DMS153 treated with DMSO at 0.1 percent for 48 hours (cell line): ENCODE measurements around the gene HSD17B2.
"Not testable (repeated sequence)": the region's sequence is repeated elsewhere in the genome, so short reads cannot be mapped to it uniquely, and the experiment has no call there.

Source experiments
- DNase-seq: peaks from one replicate; lab custom pipeline; 2025; ENCODE audit not compliant: unreplicated experiment; lab: John Stamatoyannopoulos, UW

HSD17B2 gene

DNA sequence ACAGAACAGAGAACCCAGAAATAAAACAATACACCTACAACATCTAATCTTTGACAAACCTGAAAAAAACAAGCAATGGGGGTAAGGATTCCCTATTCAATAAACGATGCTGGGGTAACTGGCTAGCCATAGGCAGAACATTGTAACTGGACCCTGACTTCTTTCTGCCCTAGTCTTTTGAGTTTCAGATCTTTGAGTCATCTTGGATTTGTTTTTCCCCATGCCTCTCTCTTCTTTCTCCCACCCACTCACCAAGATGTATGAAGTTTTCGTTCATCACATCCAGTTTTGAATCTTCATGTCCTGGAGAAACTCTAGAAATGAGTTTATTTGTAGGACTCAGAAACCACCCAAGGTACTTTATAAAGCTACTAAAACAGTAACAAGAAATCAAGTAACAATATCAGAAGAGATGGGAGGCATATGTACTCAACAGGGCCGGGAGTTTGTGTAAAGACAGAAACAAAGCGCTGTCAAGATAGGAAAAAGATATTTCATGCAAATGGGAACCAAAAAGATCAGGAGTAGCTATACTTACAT lies 39.0 kb downstream of the HSD17B2 start:
- no peak for DNase-seq

DNA sequence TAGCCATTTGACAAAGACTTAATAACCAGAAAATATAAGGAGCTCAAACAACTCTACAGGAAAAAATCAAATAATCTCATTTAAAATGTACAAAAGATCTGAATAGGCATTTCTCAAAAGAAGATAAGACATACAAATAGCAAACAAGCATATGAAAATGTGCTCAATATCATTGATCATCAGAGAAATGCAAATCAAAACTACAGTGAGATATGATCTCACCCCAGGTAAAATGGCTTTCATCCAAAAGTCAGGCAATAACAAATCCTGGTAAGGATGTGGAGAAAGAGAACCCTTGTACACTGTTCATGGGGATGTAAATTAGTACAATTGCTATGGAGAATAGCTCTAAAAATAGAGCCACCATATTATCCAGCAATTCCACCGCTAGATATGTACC lies 43.1 kb downstream of the HSD17B2 start:
- DNase-seq: no peak

DNA sequence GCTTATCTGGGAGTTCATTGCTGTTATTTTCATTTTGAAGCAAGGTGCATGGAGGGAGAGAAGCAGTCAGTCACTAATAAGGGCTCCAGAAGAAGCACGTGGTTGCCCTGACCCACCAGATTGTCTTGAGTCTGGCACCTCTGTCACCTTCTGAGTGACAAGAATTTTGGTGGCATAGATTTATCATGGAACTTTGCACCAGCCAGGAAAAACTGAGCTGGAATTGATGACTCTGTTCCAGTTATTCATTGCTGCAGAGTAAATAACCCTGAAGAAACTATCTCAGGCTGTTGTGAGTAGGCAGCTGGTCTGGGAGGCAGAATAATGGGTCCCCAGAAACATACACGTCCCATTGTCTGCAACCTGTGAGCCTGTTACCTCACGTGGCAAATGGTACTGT lies 44.8 kb downstream of the HSD17B2 start:
- no peak for DNase-seq

DNA sequence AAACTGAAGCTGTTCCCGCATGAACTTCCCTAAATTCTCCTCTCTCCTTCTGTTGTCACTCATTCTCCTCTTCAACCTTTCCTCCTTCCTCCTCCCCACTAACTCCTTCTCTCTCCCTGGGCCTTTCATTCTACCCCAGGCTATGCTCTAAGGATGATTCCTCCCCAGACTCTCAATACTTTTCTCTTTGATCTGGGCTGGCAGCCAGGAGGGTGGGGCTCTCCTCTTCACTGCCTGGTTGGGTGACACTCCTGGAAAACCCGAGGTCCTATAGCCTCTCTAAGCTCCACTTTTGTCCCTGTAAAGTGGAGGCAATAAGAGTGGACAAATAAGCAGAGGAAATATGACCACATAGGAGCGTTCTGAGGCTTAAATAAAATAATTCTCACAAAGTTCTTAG lies 46.2 kb downstream of the HSD17B2 start:
- DNase-seq: no peak

DNA sequence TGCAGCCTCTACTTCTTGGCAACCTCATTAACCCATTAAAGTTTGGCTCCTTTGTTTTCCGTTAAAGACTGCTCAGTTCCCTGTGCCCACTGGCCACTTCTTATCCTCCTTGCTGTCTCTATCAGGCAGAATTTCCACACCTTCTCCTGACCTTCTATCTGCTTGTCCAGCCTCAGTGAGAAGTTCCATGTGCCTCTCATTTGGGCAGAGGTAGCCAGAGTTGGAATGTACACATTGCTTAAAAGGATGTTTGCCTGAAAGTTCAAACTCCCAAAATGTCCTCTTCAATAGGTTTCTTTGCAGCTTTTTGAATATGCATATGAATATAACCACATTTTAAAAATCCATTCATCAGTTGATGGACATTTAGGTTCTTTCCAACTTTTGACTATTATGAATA lies 47.0 kb downstream of the HSD17B2 start:
- DNase-seq: no peak

DNA sequence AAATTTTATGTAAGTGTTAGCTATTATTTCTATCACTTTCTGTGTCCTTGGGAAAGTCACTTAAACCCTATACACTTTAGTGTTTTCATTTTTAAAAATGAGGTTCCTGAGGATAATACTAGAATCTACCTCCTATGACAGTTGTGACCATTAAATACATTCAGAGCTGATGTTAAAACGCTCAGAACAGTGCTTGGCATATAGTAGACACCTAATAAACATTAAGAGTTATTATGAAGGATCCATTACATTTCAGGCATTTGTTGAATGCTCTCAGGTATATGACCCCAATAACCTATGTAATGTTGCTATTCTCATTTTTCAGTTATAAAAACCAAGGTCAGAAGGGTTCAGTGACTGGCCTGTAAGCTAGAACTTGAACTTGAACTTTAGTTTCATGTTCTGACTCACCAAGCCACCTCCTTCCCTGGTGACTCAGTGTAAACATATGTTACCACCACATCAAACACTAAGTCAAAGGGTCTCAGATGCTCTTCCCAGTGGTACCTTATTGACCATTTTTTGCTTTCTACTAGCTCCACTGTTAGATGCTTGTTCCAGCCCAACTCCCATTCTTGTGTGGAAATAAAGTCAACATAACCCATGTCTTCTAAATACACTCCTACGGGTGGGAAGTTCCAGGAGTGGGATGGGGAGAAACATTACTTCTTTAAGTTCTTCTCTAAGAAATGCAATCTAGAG lies 47.6 kb downstream of the HSD17B2 start:
- no peak for DNase-seq

DNA sequence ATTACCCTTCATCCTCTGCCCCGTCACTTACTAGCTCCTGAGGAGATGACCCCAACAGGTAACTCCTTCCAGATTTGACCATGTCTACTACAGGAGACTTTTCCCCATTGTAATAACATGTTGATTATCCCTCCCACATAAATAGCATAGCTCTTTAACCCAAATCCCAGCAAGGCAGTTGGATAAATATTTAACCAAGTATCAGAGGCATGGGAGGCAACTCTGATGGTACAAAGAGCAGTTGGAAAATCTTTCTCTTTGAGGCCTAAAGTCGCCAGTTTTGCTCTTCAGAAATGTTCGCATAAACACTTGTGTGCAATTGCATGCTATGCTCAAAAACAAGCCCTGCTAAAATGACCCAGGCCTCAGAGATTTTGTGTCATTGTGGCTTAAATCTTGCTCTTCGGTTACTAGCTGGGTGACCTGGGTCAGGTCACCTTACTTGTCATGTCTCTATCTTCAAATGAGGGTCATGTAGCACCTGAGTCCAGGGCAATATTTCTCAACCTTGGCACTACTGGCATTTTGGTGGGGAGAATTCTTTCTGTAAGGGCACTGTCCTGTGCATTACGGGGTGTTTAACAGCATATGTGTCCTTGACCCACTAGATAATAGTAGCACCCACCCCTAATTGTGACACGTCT lies 48.8 kb downstream of the HSD17B2 start:
- DNase-seq: no peak

DNA sequence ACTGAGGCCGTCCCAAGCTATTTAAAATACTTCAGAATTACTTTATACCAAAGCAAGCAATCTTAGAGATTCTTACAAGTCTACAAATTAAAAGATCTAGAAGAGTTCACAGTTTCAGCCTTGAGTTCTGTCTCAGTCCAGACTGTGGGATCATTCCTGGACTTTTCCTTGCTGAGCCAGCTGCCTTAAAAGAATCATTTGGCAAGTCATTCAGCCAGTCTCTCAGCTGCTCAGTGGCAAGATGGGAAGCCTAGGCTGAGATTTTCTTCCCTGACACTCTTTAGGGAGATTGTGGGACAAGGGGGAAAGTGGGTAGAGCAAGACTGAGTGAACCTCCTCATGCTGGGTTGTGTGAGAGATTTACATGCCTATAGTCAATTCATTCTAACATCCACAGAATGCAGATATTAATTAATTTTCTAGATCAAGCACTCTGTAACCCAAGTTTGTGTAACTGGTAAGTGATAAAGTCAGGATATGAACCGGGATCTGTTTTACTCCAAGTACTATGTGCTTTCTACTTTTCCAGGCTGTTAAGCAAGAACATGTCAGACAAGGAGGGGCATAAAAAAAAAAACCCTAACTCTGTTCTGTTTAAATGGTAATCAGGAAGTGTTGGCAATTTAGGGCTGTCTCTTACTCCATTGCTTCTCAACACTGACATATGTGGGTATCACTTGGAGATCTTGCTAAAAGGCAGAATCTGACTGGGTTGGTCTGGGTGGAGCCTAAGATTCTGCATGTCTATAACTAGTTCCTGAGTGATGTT lies 50.1 kb downstream of the HSD17B2 start:
- no peak for DNase-seq

DNA sequence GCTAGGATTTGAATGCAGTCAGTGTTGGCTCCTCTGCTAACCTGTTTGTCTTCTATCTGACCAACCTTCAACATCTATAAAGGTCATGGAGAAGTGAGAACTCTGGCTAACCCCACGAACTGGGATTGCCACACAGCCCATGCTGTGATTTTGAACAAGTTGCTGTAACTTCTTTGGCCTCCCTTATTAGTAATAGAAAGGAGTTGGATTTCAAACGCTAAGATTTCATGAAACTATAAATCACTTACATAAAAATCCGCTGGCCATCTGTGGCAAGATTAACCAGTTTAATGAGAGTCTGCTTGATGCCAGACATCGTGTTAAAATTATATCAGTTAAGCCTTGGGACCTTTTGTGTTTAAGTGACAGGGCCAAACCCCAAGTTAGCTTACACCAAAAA lies 53.4 kb downstream of the HSD17B2 start:
- DNase-seq: no peak

DNA sequence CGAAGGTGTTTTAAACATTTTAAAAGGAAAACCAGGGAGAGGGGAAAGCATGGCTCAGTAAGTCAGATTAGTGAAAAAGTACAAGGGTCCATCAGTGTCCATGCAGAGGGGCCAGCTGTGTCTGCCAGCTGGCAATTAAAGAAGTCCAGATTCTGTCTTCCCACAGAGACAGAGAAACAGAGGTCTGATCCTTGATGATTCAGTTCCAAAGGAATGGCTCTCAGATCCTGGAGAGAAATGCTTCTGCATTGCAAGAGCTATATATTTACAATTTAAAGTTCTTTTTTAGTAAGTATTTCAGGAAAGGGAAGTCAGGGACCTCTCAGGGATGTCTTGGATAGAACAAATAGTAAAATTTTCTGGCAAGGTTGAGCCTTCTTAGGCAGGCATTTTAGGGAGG lies 56.2 kb downstream of the HSD17B2 start:
- DNase-seq: no peak

DNA sequence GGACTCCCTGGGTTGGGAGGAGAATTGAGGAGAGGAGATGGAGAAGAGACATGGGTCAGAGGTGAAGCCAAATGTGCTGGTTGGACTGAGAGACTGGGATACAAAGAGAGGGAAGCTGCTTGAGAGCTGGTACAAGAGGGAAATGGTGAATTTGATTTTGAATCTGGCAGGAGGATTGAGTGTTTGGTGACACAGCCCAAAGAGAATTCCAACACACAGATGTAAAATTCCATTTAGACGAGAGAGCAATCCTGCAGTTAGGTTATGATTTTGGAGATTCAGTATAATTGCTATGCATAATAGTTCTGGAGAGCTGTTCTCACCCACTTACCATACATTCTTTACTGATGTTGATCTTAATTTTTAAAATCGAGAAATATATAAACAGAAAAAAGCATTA lies 57.7 kb downstream of the HSD17B2 start:
- no peak for DNase-seq

DNA sequence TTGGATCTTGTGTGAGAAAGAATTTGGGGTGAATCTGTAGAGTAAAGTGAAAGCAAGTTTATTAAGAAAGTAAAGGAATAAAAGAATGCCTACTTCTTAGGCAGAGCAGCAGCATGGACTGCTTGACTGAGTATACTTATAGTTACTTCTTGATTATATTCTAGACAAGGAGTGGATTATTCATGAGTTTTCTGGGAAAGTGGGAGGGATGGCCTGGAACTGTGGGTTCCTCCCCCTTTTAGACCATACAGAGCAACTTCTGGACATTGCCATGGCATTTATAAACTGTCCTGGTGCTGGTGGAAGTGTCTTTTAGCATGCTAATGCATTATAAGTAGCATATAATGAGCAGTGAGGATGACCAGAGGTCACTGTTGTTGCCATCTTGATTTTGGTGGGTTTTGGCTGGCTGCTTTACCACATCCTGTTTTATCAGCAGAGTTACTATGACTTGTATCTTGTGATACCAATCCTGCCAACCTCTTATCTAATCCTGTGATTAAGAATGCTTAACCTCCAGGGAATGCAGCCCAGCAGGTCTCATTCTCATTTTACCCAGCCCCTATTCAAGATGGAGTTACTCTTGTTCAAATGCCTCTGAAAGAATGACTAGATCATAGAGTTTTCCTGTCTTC lies 58.7 kb downstream of the HSD17B2 start:
- no peak for DNase-seq

DNA sequence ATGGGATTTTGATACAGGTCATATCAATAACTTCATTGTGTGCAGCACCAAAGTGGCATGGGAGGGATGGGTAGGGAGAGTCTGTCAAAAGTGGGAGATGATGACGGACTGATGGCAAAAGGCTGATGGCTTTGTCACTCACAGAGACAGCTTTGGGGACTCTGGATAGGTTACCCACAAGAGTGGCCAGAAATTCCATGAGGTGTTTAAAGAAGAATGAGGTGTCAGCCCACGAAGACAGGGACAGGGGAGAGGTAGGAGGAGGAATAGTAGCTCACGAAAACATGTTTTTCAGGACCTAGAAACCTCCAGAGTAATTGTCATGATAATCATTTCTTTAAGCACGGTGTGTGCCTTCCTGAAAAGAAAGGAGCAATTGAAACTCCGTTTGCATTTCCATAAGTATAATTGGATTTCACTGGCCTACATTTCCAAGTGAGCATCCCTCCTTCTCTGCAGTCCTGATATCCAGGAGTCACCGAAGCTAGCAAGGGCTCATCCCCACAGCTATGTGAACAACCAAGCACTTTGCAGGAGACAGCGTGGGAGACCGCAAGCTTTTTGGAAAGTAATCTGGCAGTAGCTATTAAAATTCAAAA lies 60.0 kb downstream of the HSD17B2 start:
- DNase-seq: no peak

DNA sequence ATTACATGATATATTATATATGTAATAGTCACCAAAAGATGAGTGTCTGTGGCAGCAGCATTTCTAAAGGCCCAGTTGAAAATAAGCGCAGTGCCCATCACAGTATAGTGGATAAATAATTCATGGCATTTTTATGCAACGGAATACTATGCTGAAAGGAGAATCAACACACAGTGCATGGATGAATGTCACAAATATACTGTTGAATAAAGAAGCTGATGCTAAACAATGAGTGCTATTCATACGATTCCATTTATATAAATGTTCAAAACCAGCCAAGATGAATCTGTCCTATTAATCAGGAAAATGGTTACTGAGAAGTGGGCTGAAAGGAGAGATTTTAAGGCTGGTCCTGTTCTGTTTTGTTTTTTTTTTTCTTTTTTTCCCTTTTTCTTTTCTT lies 61.6 kb downstream of the HSD17B2 start:
- DNase-seq: no peak

DNA sequence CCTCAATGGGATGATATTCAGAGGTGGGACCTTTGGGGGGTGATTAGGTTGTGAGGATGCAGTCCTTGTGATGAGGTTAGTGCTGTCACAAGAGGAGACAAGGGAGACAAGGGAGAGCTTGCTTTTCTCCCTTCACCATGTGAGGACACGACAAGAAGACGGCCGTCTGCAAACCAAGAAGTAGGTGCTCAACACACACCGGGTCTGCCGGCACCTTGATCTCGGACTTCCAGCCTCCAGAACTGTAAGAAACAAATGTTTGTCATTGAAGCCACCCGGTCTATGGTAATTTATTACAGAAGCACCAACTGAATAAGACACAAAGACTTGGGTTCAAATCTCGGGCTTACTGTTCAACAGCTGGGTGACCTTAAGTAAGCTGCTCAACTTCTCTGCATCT lies 70.1 kb downstream of the HSD17B2 start:
- DNase-seq: no peak

DNA sequence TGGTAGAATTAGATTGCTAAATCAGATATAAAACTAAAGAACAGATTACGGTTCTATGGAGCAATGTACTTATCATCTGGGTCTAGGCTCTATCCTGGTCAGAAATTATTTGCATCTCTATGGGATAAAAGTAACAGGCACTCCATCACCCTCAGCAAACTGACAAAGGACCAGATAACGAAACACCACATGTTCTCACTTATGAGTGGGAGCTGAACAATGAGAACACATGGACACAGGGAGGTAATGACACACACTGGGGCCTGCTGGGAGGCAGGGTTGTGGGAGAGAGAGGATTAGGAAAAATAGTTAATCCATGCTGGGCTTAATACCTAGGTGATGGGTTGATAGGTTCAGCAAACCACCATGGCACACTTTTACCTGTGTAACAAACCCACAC lies 73.0 kb downstream of the HSD17B2 start:
- no peak for DNase-seq

DNA sequence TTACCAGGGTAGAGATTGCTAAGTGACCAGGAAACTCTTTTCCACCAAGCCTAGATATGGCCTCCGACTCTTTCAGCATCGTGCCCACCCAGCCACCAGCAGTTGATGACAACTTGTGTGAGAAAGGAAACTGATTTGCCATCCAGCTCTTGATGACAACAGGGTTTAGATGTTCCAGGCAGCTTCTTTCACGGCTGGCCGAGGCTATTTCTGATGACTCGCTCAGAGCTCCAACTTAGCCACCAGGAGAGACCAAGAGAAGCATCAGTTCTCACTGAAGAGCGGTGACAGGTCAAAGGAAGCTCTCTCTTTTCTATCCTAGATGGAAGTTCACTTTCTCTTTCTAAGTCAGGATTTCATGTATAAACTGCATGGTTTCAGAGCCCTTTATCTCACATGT lies 73.7 kb downstream of the HSD17B2 start:
- no peak for DNase-seq

DNA sequence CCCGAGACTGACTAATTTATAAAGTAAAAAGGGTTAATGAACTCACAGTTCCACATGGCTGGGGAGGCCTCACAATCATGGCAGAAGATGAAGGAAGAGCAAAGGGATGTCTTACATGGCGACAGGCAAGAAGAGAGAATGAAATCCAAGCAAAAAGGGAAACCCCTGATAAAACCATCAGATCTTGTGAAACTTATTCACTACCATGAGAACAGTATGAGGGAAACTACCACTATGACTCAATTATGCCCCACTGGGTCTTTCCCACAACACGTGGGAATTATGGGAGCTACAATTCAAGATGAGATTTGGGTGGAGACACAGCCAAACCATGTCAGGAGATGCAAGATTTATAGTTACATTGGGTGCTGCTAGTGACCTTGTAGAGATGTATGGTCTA lies 74.2 kb downstream of the HSD17B2 start:
- DNase-seq: not testable (repeated sequence)

DNA sequence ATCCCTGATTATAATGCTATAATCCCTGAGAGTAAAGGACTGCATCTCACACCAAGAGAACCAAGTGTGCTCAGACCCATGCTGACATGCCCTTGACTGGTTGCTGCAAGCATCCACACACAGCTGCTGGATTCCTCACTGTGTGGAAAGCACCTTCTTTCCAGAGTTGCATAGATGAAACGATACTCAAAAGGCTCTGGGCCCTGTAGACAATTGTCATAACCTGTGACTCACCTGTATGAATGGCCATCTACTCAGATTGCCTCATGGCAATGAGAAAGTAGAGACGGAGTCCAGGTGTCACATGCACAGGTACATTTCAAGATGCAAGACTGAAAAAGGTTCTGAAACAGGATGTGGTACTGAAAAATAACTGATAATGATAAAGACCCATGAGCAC lies 76.9 kb downstream of the HSD17B2 start:
- DNase-seq: no peak

DNA sequence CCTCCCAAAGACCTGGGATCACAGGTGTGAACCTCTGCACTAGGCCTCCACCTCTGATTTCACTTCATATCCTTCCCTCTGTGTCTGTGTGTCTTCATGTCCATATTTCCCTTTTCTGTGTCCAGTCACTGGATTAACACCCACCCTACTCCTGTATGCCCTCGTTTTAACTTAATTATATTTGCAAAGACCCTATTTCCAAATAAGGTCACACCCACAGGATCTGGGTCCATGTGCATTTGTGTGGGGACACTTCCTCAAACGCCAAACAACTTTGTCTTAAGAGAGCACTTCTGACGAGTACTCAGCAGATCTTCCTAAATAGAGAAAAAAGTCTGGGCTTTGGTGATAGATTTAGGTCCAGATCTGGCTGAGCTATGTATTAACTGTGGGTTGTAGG lies 78.7 kb downstream of the HSD17B2 start:
- DNase-seq: no peak

DNA sequence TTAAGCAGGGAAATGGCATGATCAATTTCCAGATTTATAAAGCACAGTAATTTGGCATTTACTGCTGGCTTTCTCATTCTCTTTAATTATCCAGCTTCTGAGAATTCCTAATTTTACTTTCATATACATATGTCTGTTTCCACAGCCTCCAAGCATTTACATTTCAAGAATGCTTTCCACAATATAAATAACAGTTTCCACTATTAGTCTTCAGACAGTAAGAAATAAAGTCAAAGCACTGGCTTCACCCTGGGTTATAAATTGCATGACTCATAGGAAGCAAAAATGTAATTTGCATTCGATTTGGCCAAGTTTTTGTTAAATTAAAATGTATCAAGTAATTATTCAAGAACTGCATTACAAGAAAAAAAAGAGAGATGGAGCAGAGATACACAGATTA lies 81.5 kb downstream of the HSD17B2 start:
- DNase-seq: no peak
